Hematopoietic multipotent progenitor cell treated with erythropoietin and hydrocortisone succinate and interleukin-3 and kit ligand, for 8 days (in vitro differentiated cells): Measurements from ENCODE around the gene C2CD4D.

Experiments used
- DNase-seq: peaks from one replicate; pipeline ENCODE4 v3.0.0-alpha.2; 2015

Gene C2CD4D

GRCh38 chr1:151832318-151832980 is 7.2 kb downstream of the C2CD4D start:
- no peak for DNase-seq

- DNase-seq, result no peak
Measured at GRCh38 chr1:151831605-151832004, 8.0 kb downstream of the C2CD4D start, which contains the start of gene RORC. TSS of gene RORC (minus strand) at chr1:151831802. CDS start at chr1:151831764, 38 bp downstream.

DNA sequence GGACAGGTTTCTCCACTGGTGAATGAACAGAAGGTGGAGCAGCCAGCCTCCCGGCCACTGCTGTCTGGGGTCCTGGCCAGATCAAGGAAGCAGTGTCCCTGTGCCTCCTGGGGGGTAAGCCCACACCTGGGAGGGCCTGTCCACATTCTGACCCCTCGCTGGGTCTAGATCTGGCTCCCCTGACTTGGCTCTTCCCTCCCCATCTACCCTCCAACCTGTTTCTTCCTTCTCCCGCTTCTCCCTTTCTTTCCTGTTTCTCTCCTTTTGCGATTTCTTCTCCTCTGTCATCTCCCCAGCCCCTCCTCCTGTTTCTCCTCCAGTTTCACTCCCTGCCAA is 8.4 kb downstream of the C2CD4D start:
- DNase-seq, result no peak

GRCh38 chr1:151830055-151830454 is 9.6 kb downstream of the C2CD4D start:
- DNase-seq, result no peak

DNA sequence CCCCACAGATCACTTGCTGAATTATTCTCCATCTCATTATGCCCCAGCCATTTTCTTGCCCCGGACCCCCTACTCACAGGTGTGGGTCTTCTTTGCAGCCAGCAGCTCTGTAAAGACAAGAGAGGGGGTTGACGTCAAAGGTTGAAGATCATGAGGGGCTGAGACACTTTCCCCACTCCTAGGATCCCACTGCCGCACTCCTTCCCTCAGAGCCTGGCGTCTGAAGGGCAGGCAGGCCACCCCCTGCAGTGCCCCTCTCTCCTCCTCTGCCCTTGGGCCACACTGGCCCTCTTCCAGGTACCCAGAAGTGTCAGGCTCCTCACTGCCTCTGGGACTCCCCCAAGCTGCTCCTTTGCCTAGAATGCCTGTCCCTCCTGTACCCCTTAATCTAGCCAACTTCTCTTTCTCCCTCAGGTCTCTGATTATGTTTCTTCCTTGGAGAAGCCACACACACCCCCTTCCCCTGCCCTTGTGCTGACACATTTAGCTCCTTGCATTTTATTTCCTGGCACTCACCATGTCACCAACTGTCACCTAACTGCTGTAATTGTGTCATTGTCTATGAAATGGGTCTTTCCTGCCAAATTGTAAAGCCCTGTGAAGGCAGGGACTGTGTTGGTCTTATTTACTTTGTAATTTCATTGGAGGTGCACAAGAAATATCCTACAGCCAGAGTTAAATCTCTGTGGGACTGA is 10.1 kb downstream of the C2CD4D start:
- no peak for DNase-seq

GRCh38 chr1:151828921-151829320 is 10.7 kb downstream of the C2CD4D start:
- no peak for DNase-seq

DNA sequence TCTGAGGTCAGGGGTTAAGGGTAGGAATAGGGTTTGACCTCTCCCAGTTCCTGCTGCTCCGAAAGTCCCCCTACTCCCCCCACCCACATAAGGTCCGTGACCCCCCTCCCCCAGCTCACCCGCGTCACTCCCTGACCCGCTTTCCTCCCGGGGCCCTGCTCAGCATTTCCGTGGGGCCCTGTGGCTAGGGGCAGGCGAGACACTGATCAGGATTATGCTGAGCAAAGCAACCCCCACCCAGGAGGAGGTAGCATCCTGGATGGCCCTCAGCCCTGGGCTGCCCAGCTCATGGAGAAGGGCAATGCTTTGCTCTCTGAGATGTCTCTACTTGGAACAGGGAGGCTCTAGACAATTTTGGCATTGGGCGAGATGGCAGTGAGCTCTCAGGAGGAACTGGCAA is 11.8 kb downstream of the C2CD4D start:
- no peak for DNase-seq

DNA sequence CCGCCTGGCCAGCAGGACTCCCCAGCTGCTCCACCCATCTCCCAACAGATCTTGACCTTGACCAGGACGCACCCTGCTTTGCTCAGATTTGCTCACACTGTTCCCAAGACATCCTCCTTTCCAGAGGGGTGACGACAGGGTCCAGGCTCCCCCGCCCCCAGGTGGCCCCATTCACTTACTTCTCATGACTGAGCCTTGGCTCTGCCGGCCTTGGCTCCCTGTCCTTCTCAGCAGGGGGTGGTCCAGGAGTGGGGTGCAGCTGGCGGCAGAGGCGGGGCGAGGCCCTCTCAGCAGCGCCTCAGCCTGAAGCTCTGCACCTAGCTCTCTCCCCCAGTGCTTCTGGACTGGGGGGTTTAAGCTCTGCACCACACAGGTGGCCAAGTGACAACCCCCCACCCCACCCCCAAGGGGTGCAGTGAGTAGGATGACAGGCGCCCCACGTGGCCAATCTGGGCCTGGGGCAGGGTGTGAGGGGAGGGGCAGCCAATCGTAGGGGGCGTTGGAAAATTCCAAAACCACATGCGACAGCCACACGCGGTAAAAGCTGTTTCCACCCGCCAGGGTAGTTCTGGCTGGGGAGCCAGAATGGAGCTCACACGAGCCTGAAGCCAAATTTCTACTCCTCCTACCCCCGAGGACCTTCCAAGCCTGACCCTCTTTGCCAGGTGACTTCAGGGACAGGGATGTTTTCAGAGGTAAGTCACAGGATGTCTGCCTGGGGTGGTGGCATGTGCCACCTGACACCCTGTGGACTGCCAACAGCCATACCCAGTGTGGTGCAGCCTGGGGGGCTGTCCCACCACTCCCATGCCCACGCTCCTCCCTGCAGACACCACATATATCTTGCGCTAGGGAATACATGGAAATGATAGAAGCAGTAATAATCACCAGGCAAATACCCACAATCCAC is 13.6 kb downstream of the C2CD4D start:
- no peak for DNase-seq

- no peak for DNase-seq
Measured at GRCh38 chr1:151825204-151825603, 14.4 kb downstream of the C2CD4D start.

GRCh38 chr1:151823175-151823574 is 16.4 kb downstream of the C2CD4D start:
- DNase-seq, result no peak

DNA sequence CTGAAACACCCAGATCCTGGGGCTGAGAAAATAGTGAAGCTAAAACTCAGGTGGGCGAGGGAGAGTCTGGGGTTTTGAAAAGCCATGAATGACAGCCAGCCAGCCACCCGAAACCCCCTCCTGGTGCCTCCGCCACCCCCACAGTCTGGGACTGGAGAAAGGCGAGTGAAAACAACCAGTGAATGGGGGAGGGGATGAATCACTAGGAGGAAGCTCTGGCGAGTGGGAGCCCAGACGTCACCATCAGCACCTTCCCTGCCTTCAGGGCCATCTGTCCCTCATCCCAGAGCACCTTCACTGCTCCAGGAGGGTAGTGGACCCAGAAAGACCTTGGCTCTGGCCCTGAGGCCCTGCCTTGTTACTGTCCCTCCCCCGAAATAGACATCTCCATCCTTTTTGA is 17.2 kb downstream of the C2CD4D start:
- no peak for DNase-seq

- no peak for DNase-seq
Measured at GRCh38 chr1:151820940-151821339, 18.7 kb downstream of the C2CD4D start.

DNA sequence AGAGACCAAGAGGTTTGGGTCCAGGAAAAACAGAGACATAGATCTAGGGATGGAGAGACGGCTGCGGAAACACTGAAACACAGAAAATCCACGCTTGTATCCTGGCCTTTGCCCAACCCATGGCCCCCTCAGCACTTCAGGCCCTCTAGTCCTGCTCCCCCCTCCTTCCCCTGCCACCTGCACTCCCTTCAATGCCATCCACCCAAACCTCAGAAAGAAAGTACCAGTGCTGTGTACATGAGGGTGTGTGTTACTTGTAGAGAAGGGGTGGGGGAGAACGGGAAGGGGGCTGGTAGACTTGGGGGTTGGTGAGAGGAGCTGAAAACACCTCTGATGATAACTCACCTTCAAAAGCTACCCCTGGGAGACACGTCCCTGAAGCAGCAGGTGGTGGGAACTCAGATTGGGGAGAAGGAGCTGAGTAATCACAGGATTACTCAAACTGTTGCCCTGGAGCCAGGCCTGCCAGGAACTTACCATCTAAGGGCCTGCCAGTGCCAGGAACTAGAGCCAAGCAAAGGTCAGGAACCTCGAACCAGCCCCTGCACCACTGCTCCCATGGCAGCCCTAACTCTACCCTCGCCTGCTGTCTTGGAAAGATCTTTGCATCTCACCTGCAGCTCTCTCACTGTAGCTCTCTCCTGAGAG is 19.5 kb downstream of the C2CD4D start:
- no peak for DNase-seq

- DNase-seq, result no peak
Measured at GRCh38 chr1:151819227-151819835, 20.3 kb downstream of the C2CD4D start.

GRCh38 chr1:151817353-151817730 is 22.3 kb downstream of the C2CD4D start:
- DNase-seq, result no peak

GRCh38 chr1:151816548-151817352 is 22.9 kb downstream of the C2CD4D start:
- no peak for DNase-seq

DNA sequence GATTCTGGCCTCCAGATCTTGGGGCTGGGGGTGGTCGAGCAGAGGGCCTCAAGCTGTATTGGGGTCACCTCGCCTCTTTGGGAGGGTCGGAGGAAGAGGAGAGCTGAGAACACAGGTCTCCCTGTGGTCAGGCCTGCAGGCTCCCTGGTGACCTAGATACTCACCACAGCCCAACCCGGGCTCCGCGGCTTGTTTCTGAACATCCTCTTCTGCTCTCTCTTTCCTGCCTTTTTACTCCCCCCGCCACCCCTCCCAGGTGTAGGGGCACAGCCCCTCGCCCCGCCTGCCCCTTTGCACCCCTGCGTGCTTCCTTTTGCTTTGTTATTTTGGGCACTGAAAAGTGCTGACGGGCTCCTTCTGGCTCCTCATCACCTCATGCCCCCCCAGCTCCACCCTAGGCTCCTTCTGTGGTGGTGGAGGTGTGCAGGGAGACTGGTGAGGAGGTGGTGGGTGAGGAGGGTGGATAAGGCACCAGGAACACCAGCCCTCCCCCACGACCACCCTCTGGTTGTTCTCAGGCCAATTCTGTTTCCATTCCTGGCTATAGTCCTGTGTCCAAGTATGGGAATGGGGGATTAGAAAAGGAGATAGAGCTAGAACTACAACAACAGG is 23.8 kb downstream of the C2CD4D start:
- DNase-seq, result no peak

- DNase-seq, result no peak
Measured at GRCh38 chr1:151814971-151815545, 24.6 kb downstream of the C2CD4D start.

DNA sequence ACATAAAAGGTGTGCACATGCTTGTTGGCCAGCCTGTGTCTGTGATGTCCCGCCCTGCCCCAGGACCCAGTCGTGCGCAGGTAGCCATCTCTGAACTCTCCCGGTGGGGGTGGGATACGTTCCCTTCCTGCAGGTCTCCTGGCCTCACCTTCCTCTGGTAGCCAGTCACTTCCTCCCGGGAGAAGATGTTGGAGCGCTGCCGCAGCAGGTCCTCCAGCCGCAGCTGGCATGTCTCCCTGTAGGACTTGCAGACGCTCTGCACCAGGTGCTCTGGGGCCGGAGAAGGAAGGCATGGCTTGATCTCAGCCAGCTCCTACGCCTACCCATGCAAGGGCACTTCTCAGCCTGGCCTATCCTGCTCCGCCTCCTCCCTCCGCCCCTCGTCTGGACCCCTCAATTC is 25.2 kb downstream of the C2CD4D start:
- no peak for DNase-seq

DNA sequence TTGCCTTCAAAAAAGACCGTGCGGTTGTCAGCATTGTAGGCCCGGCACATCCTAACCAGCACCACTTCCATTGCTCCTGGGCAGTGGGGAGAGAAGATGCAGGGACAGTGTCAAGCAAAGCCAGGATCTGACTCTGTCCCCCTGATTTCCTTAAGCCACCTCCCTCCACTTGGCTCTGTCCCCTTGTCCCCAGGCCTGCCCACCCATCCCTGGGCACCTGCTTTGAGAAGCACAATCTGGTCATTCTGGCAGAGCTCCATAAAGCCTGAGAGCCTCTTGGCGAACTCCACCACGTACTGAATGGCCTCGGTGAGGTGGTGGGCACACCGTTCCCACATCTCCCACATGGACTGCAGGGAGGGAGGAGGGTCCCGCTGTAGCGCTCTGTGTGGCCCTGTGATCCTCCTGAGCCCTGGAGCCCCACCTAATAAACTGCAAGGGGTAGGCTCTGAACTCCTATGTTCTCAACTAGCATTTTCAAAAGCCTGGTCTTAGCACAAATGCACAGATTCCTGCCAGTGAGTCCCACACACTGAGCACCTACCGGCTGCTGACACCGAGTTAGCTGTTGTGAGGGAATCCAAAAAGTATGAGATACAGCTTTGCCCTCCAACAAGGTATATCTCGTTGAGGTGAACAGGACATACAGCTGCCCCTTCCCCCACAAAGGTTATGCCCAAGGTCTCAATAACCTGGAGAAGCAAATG is 26.2 kb downstream of the C2CD4D start:
- DNase-seq, result no peak
